Bronchial epithelial cell (primary cell): Measurements from ENCODE around the gene ZXDC. TPM values are rescaled to one million over a fixed set of nuclear protein-coding genes. Genes with fewer than 3 reads are reported as not detected.

Source experiments
- DNase-seq: peaks from one replicate; pipeline ENCODE4 v3.0.0-alpha.2; 2010; ENCODE audit warnings: low read depth
- FAIRE-seq: peaks from 2 replicates; lab custom pipeline; 2011; peaks lifted over from hg19 to GRCh38; lab: Jason Lieb, UNC
- H3K27me3 ChIP-seq: 2 replicates; pipeline ENCODE4 v1.5.1; 2011; ENCODE audit warnings: low read length; ENCODE audit not compliant: control insufficient read depth, insufficient read depth
- H3K36me3 ChIP-seq: 2 replicates; pipeline ENCODE4 v1.5.1; 2011; ENCODE audit warnings: low read length; ENCODE audit not compliant: control insufficient read depth, insufficient read depth
- H3K4me3 ChIP-seq: 2 replicates; pipeline ENCODE4 v1.5.1; 2011; ENCODE audit warnings: mild to moderate bottlenecking, low read depth, low read length, control low read depth
- total RNA-seq: library from RNA; depleted of rRNA; stranded (reverse); fragments of >200 nt; gene quantifications from 2 replicates; pipeline ENCODE4 v1.2.1, GENCODE V29; 2014
- TF ChIP-seq, protein P1 (sequence below): IDR thresholded peaks from 2 replicates; pipeline ENCODE4 v1.5.1; 2011; ENCODE audit warnings: mild to moderate bottlenecking, moderate library complexity, low read length, control low read depth, inconsistent platforms; ENCODE audit not compliant: insufficient read depth, severe bottlenecking

ZXDC gene
- total RNA-seq, 1 donor from 2014 or later, result 21.9 TPM

DNA sequence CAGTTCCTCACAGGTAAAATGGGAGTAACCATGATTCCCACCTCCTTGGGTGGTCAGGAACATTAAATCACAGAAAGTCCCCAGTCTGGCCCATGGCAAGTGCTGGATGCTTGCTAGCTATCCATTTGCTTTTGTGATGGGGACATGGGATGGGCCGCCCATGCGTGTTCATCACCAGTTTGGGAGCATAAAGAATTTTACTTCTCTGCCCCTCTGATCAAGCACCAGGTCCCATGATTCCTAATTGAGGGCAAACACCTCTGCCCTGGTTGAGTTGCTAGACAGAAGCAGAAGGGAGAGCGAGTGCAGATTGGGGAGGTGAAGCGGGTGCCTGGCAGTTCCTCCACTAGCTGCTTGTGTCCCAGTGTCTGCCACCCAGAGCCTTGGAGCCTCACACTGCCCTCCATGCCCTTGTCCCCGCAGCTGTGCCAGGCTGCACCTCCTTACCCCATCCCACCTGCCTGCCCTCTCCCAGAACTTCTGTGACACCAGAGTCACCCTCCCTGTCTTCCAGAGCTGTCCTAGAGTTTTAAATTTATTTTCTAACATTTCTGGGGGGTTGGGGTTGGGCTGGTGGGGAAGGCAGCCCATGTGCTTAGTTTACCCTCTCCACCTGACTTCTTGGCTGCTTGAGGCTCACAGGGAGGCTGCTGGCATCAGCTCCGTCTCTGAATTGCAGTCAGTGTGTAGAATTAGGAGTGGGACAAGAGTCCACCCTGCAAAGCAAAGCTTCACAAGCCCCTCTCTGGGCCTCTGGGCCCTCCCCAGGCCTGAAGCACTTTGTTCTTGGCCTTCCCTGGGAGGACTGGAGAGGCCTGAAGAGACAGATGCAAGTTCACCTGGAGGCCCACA, 62.6 kb downstream of the ZXDC start:
- H3K27me3 ChIP-seq, result peaks cover 16% of the 10 kb centered on the region
- TF ChIP-seq, protein P1, sequence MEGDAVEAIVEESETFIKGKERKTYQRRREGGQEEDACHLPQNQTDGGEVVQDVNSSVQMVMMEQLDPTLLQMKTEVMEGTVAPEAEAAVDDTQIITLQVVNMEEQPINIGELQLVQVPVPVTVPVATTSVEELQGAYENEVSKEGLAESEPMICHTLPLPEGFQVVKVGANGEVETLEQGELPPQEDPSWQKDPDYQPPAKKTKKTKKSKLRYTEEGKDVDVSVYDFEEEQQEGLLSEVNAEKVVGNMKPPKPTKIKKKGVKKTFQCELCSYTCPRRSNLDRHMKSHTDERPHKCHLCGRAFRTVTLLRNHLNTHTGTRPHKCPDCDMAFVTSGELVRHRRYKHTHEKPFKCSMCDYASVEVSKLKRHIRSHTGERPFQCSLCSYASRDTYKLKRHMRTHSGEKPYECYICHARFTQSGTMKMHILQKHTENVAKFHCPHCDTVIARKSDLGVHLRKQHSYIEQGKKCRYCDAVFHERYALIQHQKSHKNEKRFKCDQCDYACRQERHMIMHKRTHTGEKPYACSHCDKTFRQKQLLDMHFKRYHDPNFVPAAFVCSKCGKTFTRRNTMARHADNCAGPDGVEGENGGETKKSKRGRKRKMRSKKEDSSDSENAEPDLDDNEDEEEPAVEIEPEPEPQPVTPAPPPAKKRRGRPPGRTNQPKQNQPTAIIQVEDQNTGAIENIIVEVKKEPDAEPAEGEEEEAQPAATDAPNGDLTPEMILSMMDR, result no peak
- no peak for DNase-seq
- no peaks in the 10 kb centered on the region for H3K36me3 ChIP-seq
- FAIRE-seq, result no peak
- no peak overlapping the region for H3K4me3 ChIP-seq

- Histone ChIP-seq H3K27me3 (peaks cover 3% of the 10 kb centered on the region), H3K36me3 (no peaks in the 10 kb centered on the region), H3K4me3 (no peak overlapping the region)
- DNase-seq, result no peak
- TF ChIP-seq, protein P1, result no peak
- FAIRE-seq, result no peak
Measured at GRCh38 chr3:126408099-126408498, 67.6 kb downstream of the ZXDC start.

GRCh38 chr3:126407412-126408044, 68.2 kb downstream of the ZXDC start:
- TF ChIP-seq, protein P1, result no peak
- Histone ChIP-seq H3K36me3 (no peaks in the 10 kb centered on the region), H3K27me3 (peaks cover 2% of the 10 kb centered on the region), H3K4me3 (no peak overlapping the region)
- no peak for DNase-seq
- FAIRE-seq, result no peak

DNA sequence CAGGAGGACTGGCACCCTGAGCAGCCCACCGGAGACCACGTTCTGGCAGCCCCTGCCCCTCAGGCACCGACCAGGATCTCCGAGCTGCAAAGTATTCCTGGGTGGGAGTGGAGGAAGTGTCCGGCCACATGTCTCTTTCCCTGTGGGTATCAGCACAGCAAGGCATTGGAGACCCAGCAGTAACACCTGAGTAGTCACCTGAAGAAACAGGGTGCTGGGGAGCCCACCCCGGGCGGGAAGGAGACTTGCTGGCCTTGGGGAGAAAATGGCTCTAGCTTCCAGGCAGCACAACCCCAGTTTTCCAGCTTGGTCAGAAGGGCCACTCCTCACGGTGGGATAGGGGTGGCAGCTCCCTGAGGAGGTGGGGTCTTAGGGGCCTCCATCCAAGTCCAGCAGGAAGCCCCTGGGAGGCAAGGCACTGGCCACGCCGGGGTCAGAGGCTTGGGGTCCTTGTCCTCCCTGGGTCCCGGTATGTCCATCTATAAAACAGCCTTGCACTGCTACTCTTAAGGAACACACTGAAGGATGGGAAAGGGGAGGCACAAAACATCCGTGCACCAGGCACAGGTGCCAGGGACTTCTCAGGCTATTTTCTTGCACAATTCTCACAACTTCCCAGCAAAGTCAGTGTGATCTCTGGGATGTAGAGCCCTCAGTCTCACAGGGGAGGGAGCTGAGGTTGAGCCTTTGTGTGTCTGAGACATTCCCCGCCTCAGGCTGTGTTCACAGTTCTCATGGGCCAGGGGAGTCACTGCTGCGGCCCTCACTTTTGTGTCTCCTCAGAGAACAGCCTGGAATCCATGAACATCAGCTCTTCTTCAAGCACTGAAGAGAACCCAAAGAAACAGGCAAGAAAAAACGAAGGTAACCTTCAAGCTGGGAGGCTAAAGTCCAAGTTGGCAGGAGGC, 69.0 kb downstream of the ZXDC start:
- peak; percentile 32 for FAIRE-seq
- H3K27me3 ChIP-seq, result peaks cover 2% of the 10 kb centered on the region
- H3K36me3 ChIP-seq, result no peaks in the 10 kb centered on the region
- TF ChIP-seq, protein P1, result no peak
- no peak overlapping the region for H3K4me3 ChIP-seq
- DNase-seq, result no peak

- TF ChIP-seq, protein P1, result no peak
- Histone ChIP-seq H3K36me3 (no peaks in the 10 kb centered on the region), H3K27me3 (peaks cover 2% of the 10 kb centered on the region), H3K4me3 (no peak overlapping the region)
- DNase-seq (no peak), FAIRE-seq (no peak)
Measured at GRCh38 chr3:126402666-126403302, 72.9 kb downstream of the ZXDC start.
